GM20000 (cell line): ENCODE results near the gene BEX3.

Source experiments
- DNase-seq: peaks from one replicate; pipeline ENCODE4 v3.0.0; 2012; ENCODE audit warnings: low spot score
- TF ChIP-seq, protein P1 (sequence below): IDR thresholded peaks from 2 replicates; pipeline ENCODE4 v1.5.1; 2012; ENCODE audit warnings: mild to moderate bottlenecking, control low read depth; ENCODE audit errors: extremely low read depth, missing control alignments

Gene BEX3

DNA sequence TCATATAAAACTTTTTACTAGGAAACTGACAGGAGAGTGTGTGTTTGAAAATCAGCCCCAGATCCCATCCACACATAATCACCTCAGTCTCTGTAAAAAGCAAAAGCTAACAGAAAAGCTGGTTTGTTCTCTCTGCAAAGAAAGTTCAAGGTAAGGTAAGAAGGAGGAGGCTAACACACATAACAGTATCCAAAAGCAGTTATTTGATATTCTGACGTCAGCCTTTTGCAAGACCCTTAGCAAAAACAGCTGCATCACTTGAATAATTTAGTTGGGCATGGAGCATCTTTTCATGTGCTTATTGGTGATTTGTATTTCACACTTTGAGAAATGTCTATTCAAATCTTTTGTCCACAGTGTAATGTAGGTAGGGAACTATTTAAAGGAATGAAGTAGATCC is 14.5 kb upstream of the BEX3 start:
- TF ChIP-seq, protein P1, sequence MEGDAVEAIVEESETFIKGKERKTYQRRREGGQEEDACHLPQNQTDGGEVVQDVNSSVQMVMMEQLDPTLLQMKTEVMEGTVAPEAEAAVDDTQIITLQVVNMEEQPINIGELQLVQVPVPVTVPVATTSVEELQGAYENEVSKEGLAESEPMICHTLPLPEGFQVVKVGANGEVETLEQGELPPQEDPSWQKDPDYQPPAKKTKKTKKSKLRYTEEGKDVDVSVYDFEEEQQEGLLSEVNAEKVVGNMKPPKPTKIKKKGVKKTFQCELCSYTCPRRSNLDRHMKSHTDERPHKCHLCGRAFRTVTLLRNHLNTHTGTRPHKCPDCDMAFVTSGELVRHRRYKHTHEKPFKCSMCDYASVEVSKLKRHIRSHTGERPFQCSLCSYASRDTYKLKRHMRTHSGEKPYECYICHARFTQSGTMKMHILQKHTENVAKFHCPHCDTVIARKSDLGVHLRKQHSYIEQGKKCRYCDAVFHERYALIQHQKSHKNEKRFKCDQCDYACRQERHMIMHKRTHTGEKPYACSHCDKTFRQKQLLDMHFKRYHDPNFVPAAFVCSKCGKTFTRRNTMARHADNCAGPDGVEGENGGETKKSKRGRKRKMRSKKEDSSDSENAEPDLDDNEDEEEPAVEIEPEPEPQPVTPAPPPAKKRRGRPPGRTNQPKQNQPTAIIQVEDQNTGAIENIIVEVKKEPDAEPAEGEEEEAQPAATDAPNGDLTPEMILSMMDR = no peak
- no peak for DNase-seq

DNA sequence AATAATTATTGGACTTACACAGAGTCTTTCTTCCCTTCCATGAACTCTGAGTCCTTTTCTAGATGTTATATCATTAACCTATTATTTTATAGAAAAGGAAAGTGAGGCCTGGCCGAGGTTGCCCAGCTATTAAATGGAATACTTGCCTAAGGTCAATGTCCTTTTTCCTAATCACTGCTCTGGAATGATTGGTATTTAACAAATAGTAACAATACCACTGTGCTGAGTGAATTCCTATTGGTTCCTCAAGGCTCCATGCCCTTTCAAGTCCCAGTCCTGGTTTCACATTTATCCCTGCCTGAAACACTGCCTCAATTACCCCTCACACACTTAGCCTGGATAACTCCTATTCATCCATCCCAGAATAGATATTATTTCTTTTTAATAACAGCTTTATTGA is 13.9 kb upstream of the BEX3 start:
- TF ChIP-seq, protein P1 = no peak
- DNase-seq = no peak

DNA sequence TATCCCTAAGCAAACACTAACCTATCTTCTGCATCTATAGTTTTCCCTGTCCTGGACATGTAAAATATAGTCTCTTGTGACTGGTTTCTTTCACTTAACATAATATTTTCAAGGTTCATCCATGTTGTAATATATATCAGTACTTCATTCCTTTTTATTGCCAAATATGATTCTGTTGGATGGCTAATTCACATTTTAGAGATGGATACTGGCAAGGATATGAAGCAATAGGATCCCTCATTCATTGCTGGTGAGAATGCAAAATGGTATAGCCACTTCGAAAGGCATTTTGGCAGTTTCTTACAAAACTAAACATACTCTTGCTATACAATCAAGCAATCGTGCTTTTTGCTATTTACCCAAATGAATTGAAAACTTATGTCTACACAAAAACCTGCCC is 13.3 kb upstream of the BEX3 start:
- DNase-seq = no peak
- TF ChIP-seq, protein P1 = no peak

- no peak for DNase-seq
- TF ChIP-seq, protein P1 = no peak
Measured at GRCh38 chrX:103367502-103367901, 8.8 kb upstream of the BEX3 start.

DNA sequence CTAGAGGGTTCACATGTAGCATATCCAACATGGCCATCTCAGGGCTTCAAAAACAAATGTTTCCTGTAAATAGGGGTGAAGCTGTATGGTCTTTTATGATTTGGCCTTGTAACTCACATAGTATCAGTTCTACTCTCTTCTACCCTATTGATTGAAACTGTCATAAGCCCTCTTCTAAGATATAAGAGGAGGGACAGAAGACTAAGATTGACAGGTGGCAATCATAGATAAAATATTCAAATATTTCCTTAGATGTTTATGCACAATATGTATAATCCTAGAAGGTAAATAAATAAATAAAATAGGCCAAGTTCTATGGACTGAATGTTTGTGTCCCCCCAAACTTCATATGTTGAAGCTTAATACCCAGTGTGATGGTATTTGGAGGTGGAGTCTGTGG is 6.9 kb upstream of the BEX3 start:
- no peak for DNase-seq
- TF ChIP-seq, protein P1 = no peak

- no peak for DNase-seq
Measured at GRCh38 chrX:103372886-103373285, 3.5 kb upstream of the BEX3 start.

DNA sequence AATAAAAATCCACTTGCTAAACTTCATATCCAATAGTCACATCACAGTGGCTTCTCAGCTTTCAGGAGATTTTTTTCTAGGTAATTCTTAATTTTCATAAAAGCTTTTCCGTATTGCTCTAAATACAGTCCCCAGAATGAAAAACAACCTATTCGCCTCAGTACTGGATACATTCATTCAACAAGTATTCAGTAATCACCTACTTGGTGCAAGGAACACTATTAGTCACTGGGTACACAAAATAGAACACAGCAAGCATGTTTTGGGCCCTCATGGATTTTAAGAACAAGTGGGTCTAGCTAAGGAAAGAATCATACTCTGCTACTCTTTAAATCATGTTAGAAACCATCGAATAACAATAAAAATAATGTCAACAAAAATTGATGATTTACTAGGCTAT is 2.8 kb upstream of the BEX3 start:
- TF ChIP-seq, protein P1 = no peak
- DNase-seq = no peak

More at GRCh38 chrX:103372886-103373285, 3.5 kb upstream of the BEX3 start:
- TF ChIP-seq, protein P1 = no peak
